ENCODE data around the gene ACTL7A.
"Not testable (repeated sequence)": the region's sequence is repeated elsewhere in the genome, so short reads cannot be mapped to it uniquely, and the experiment has no call there.

The ACTL7A gene, protein sequence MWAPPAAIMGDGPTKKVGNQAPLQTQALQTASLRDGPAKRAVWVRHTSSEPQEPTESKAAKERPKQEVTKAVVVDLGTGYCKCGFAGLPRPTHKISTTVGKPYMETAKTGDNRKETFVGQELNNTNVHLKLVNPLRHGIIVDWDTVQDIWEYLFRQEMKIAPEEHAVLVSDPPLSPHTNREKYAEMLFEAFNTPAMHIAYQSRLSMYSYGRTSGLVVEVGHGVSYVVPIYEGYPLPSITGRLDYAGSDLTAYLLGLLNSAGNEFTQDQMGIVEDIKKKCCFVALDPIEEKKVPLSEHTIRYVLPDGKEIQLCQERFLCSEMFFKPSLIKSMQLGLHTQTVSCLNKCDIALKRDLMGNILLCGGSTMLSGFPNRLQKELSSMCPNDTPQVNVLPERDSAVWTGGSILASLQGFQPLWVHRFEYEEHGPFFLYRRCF

DNA sequence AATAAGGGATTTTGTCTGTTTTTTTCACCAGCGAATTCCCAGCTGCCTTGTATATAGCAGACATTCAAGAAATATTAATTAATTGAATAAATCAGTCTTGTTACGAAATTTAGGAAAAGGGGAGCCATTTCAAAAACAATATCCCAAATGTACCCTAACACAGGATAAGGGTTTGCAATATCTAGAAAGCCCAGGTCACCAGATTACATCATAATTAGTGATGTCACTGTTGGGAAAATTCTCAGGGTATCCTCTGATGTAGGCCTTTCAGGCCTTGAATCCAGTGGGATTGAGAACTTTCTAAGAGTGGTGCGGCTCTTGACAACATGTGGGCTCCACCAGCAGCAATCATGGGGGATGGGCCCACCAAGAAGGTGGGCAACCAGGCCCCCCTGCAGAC, at the start of gene ACTL7A:
TSS of gene ACTL7A (plus strand) at position 270 of the 400 bp plus-strand sequence. CDS start at position 327, 57 bp downstream.
- no peak for DNase-seq (ENCODE audit: low read depth)

DNA sequence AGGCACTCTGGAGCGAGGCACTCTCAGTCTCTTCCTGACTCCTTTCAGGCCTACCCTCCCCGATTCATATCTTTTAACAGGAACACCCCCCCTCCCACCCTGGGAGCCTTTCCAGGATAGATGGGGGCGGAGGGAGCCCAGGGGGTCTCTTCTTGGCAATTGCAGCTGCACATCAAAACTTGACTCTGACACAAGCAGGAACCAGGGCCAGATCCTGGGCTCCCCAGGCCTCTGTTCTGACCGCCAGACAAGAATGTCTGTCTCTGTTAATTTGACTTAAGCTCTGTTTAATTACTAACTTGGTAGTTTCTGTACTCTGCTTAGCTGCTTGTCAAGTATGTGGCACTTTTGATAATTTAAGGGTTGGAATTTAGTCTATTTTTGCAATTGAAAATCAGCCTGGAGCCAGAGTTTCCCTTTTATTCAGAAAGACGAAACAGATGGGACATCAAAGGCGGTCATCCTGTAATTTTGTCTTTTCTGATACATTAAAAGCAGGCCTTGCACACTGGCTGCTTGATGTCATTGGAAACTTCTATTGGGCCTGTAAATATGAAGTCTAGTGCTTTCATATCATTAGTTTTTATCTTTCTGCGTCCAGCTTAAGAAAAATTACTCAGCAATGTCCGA, 49.6 kb upstream of the ACTL7A start:
- no peak for DNase-seq (ENCODE audit: low read depth)

DNA sequence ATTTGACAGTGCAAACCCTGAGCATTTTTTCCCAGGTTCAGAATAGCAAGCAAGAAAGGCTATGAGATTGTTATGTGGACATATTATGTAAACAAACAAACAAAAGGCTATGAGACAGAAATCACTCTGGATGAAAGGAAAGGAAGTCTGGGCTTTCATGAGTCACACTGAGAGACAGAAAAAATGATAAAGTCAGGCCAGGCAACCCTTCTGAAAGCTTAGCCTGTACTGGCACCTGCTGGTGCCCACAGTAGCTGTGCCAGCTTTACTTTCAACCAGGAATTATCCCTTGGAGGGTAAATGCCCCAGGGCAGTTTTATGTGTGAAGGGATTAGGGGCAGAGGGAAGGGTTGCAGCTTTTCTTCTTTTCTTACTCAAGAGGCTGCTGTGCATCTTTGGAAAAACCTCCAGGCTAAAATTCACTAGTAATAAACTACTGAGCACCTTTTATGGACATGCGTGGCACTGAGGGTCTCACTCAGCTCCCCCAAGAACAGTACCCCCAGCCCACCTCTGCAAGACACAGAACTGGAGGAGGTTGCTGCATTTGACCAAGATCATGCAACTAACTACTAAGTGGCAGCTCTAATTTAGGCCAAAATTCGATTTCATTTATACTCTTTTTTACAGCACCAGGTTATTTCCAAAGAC, 48.0 kb upstream of the ACTL7A start:
- peak; percentile 70 for DNase-seq (ENCODE audit: low read depth)

DNA sequence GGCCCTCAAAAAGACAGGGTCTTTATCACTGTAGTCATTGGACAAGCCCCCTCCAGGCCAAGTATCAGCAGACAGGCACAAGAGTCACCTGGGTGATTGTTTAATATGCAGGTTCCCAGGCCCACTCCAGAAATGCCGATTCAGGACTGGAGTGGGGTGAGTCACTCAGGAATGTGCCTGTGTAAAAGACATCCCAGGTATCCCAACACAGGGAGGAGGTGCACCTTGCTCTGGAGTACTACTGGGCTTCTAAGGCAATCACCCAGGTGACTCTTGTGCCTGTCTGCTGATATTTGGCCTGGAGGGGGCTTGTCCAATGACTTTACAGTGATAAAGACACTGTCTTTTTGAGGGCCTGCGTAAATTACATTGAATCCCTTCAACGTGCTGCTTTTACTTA, 46.9 kb upstream of the ACTL7A start:
- DNase-seq (ENCODE audit: low read depth): no peak

DNA sequence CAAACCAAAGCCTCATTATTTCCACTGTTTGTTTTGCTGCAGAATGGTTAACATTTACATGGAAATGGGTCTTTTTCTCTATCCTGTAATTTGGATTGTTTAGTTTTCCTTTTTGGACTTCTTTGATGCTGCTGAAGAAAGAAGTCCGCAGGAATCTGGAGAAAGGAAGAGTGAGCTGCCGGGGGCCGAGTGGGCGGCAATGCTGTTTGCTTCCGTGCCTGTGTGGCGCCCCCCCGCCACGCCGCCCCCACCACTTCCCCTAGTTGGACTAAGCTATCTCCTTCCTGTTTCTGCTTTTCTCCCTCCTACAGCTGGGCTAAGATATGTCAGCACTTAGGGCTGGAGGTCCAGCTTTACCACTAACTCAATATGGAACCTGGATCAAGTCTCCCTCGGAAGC, 46.0 kb upstream of the ACTL7A start:
- DNase-seq (ENCODE audit: low read depth): no peak

DNA sequence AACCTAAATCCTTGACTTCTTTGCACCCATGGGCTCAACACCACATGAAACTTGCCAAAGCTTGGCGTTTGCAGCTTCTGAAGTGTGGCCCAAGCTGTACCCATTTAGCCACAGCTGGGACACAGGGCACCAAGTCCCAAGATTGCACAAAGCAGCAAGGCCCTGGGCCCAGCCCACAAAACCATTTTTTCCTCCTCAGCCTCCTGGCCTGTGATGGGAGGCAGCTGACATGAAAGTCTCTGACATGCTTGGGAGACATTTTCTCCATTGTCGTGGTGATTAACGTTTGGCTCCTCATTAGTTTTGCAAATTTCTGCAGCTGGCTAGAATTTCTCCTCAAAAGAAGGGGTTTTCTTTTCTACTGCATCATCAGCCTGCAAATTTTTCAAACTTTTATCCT, 38.2 kb upstream of the ACTL7A start:
- no peak for DNase-seq (ENCODE audit: low read depth)

DNA sequence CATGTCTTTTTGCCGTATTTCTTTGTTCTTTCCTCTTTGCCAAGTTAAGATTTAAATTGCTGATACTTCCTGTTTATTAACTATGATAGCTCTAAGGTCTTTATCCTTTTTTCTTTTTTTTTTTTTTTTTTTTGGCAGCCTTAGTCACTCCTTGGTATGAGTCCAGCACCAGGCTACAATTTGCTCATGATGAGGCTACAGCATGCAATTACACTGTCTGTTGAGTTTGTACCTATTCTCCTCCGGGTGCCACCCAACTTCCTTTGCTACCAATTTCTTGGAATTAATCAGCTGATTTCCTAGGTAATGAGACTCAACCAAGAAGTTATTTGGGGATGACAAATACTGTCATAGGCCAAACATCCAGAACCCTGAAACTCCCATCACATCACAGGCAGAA, 31.8 kb upstream of the ACTL7A start:
- peak; percentile 42 for DNase-seq (ENCODE audit: low read depth)

DNA sequence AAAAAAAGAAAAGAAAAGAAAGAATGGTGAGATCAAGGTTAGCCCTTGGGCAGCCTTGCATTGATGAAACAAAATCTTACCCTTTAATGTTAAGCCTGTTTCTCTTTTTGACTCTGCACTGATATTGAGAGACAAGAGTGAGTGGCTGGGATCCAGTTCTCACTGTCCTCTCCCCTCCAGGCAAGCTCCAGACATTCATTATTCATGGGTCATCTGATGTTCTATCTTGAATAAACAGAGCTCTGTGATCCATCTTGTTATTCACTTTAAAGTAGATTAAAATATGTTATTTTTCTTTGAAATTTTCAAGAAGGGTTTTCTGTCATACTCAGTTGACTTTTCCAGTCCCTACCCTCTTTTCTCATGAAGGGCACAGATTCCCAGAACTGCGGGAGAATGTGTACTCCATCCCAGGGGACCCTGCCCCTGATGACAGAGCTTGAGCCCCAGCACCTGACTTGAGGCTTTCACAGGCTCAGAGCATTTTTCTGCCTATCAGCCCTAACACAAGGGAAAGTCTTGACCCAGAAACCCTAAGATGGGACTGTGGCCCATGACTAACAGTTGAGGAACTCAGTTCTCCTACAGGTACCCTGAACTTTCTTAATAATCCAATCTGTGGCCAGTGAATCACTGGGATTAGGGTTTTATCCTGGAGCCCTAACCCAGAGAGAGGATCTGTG, 30.4 kb upstream of the ACTL7A start:
- peak; percentile 50 for DNase-seq (ENCODE audit: low read depth)

DNA sequence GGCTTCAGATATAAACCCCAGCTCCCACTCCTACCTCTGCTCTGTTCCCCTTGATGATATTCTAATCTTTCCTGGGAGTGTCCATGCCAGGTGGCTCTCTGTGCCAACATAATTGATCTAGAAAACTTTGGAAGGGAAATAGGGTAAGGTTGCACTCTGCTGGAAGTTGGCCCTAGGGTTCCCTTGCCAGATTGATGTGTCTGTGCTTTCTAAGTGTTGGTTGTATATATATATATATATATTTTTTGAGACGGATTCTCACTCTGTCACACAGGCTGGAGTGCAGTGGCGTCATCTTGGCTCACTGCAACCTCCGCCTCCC, 29.9 kb upstream of the ACTL7A start:
- no peak for DNase-seq (ENCODE audit: low read depth)

DNA sequence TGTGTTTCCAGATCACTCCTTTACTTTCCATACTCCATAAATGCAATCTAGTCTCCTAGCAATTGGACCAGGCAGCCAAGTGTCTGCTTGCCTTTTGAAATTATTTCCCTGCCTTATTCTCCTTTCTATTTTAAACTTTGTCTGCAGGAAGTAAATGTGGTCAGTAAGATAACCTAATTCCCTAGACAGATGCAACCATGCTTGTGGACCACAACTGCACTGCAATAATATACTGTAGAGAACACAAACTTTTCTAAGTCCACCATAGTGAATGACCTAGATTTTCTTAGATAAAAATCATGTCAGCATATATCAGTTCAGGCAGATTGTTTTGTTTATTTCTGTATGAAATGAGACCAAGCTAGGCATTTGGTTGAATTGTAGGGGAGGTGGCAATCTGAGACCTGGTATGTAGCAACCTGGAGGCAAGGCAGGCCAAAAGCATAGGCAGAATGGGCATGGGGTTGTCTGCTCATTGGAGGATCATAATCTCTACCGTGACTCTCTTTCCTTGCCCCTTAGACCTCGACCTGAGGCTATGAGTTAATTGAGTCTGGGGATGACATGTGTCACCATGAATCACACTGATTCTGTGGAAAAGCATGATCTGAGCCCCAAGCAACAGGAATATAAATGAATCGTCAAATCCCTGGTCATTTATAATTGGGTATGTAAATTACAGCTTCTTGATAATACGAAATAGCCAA, 27.0 kb upstream of the ACTL7A start:
- DNase-seq (ENCODE audit: low read depth): peak; percentile 27

DNA sequence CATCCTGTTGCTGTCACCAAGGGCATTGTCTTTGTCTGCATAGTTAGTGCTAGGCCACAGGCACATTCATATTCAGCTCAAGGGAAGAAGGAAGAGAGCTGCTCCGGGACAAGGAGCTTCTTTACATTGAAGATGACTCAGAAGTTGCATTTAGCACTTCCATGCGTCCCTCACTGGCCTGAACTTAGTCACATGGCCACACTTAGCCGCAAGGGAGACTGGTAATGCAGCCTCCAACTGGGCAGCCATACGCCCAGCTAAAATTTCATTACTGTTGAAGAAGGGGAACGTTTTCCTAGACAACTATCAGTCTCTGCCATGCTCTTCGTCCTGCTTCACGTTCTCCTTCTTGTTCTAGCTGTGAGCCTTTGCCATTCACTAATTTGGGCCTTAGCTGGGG, 26.2 kb upstream of the ACTL7A start:
- DNase-seq (ENCODE audit: low read depth): peak; percentile 12

DNA sequence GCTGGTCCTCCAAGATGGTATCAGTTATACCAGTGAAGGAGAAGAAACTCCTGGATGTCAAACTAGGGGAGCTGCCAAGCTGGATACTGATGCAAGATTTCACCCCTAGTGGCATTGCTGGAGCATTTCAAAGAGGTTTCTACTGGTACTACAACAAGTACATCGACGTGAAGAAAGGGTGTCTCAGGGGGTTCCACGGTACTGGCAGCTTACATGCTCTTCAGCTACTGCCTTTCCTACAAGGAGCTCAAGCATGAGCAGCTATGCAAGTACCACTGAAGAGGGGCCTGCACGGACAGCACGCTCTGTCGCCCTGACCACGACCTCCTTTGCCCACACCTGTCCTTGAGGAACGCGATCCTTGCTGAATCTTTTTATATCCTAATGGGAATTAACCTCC, 25.7 kb upstream of the ACTL7A start:
- DNase-seq (ENCODE audit: low read depth): no peak

DNA sequence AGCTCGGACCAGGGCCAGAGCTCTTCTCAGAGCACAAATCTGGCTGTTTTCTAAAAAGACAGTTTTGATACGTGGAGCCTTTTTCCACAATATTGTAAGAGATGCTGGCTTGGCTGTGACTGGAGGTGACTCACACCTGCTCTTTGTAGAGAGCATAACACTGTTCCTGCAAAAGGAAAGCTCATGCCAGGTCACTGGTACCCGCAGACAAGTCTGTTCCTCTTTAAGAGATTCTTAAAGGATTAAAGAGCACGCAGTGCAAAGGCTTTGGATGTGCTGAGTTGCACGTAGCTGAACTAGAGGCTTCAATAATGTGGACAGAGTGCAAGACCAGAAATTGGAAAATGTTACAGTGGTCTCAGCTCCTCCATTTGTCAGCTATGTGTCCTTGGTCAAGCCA, 25.3 kb upstream of the ACTL7A start:
- DNase-seq (ENCODE audit: low read depth): peak; percentile 50

DNA sequence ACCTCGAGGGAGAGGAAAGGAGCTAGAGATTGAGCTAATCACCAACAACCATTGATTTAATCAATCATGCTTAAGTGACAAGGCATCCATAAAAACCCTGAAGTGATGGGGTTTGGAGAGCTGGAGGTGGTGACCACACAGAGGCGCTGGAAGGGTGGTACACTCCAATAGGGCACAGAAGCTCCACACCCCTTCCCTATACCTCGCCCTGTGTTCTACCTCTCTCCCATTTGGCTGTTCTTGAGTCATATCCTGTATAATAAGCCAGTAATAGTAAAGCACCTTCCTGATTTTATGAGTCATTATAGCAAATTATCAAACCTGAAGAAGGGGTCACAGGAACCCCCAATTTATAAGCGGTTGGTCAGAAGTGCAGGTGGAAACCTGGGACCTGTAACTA, 24.5 kb upstream of the ACTL7A start:
- no peak for DNase-seq (ENCODE audit: low read depth)

DNA sequence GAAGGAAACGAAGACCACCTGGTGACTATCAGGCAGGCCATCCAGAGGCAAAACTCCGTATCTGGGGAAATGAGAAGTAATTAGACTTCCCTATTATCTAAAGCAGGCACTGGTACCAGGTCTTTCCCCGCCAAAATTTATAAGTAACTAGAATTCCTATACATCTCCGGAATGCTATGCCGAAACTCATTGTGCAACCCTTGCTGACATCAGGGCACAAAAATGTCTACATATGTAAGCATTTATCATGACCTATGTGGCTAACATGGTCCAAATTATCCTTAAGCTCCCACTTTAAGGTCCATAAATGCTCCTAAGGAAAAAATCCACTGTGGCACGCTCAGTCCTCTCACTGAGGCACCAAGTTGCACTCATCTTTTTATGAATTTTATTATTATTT, 24.0 kb upstream of the ACTL7A start:
- peak; percentile 56 for DNase-seq (ENCODE audit: low read depth)

DNA sequence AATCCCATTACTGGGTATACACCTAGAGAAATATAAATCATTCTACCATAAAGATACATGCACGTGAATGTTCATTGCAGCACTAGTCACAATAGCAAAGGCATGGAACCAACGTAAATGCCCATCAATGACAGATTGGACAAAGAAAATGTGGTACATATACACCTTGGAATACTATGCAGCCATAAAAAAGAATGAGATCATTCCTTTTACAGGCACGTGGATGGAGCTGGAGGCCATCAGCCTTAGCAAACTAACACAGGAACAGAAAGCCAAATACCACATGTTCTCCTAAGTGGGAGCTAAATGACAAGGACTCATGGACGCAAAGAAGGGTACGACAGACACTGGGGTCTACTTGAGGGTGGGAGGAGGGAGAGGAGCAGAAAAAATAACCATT, 22.5 kb upstream of the ACTL7A start:
- not testable (repeated sequence) for DNase-seq (ENCODE audit: low read depth)

DNA sequence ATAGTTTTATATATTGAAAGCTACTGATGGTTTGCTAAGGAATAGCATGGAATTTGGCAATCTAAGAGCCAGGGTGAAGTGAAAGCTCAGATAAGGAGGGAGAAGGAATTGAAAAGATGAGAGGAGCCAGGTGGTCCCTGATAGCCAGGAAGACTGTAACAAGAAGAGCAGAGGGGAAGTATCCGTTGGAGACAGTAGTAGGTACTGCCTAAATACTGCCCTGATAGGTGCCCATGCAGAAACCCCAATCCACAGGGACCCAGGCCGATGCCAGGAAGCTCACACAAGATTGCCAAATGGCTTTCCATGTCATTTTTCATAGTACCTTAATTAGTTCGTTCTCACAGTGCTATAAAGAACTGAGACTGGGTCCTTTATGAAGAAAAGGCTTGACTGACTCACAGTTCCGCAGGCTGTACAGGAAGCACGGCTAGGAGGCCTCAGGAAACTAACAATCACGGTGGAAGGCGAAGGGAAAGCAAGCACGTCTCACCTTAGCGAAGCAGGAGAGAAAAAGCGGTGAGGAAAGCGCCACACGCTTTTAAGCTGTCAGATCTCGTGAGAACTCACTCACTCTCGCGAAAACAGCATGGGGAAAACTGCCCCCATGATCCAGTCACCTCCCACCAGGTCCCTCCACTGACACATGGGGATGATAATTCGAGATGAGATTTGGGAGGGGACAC, 19.3 kb upstream of the ACTL7A start:
- DNase-seq (ENCODE audit: low read depth): no peak

DNA sequence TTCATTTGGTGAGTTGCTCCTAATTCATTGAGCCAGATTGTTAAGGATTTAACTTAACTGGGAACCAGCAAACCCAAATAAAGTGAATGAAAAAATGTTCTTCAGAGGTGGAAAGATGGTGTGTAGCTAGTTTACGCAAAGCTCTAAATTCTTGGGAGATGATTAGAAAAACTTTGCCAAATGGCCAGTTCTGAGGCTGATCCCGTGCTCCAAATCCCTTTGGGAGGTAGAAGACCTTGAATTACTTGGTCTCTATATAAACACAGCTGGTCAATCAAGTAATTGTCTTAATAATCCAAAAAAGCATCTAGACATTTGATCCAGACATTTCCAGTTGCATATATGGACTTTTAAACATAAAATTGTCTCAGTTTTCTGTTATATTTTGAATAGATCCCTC, 17.7 kb upstream of the ACTL7A start:
- DNase-seq (ENCODE audit: low read depth): no peak

DNA sequence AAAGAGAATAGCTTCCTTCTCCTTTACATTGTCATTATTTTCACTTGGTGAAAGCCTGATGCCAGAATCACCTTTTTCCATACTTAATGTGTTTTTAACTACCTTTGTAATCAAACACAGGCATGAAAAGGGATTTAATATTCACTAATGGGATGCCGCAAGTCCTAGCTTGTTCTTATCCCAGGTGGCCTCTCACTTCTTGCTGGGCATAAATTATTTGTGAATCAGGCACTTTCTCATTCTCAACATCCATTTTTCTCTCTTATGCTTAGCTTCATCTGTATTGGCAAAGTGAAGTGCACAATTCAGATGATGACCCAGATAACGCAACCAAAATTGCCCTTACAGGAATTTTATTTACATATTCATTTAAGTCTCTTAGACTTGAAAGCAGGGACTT, 17.2 kb upstream of the ACTL7A start:
- DNase-seq (ENCODE audit: low read depth): no peak

DNA sequence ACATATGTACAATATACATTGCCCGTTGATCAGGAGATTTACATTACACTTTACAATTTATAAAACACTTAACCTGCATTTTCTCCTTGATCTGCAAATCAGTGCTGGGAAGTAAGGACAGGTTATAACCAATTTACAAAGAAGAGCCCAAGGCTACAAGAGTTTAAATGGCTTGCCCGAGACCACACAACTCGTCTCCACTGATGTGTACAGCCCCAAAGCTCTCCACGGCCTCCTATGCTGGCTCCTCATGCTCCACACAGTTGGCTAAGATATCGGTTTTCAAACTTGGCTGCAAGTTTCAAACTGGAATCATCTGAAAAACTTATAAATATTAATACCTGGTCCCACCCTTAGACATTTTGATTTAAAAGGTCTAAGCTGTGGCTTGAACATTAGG, 16.6 kb upstream of the ACTL7A start:
- DNase-seq (ENCODE audit: low read depth): no peak

DNA sequence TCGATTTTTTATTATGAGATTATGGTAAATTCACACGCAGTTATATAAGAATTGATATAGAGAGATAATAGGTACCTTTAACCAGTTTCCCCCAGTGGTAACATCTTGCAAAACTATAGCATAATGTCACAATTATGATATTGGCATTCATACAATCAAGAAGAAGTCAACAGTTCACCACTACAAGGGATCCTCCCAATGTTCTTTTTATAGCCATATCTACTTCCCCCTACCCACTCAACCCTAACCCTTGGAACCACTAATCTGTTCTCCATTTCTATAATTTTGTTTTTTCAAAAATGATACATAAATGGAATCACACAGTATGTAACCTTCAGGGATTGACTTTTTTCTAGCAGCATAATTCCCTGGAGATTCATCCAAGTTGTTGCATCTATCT, 16.1 kb upstream of the ACTL7A start:
- DNase-seq (ENCODE audit: low read depth): no peak

DNA sequence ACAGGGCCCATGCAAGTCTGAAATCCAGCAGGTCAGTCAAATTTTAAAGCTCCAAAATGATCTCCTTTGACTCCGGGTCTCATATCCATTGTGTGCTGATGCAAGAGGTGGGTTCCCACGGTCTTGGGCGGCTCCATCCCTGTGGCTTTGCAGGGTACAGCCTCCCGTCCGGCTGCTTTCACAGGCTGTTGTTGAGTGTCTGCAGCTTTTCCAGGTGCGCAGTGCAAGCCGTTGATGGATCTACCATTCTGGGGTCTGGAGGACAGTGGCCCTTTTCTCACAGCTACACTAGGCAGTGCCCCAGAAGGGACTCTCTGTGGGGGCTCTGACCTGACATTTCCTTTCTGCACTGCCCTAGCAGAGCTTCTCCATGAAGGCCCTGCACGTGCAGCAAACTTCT, 13.8 kb upstream of the ACTL7A start:
- DNase-seq (ENCODE audit: low read depth): not testable (repeated sequence)
